Measurements from ENCODE around the gene NCS1.

DNA sequence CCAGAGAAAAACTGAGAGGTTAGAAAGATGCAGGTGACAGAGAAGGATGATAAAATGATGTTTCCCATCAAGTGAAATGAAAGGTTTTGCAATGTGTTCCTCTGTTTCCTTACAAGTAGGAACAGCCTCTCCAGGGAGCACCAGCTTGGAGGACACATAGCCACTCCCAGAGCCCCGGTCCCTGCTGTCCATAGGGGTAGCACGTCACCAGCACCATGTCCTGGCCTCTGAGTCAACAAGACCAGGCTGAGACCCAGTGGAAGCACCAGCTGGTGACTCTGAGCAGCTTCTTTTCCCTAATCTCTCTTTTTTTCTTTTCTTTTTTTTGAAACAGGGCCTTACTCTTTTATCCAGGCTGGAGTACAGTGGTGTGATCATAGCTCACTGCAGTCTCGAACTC, 73.9 kb downstream of the NCS1 start:
- no peak for TF ChIP-seq EP300 (IDR thresholded peaks at IDR 0.05)
- TF ChIP-seq, protein P1, sequence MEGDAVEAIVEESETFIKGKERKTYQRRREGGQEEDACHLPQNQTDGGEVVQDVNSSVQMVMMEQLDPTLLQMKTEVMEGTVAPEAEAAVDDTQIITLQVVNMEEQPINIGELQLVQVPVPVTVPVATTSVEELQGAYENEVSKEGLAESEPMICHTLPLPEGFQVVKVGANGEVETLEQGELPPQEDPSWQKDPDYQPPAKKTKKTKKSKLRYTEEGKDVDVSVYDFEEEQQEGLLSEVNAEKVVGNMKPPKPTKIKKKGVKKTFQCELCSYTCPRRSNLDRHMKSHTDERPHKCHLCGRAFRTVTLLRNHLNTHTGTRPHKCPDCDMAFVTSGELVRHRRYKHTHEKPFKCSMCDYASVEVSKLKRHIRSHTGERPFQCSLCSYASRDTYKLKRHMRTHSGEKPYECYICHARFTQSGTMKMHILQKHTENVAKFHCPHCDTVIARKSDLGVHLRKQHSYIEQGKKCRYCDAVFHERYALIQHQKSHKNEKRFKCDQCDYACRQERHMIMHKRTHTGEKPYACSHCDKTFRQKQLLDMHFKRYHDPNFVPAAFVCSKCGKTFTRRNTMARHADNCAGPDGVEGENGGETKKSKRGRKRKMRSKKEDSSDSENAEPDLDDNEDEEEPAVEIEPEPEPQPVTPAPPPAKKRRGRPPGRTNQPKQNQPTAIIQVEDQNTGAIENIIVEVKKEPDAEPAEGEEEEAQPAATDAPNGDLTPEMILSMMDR (IDR thresholded peaks at IDR 0.05): no peak
- TF ChIP-seq POLR2AphosphoS5 (IDR thresholded peaks at IDR 0.05): no peak

All from gastroesophageal sphincter (tissue), 3 donors.